M059J (cell line): ENCODE measurements around the gene CAMK2G. TPM values are rescaled to one million over a fixed set of nuclear protein-coding genes. Genes with fewer than 3 reads are reported as not detected.
"Not testable (repeated sequence)": the region's sequence is repeated elsewhere in the genome, so short reads cannot be mapped to it uniquely, and the experiment has no call there.

Source experiments
- DNase-seq: peaks from one replicate; pipeline ENCODE4 v3.0.0-alpha.2; 2012; ENCODE audit warnings: low read depth
- total RNA-seq: library from RNA; depleted of rRNA; stranded (reverse); fragments of >200 nt; shearing (Covaris generic); gene quantifications from 2 replicates; pipeline ENCODE4 v1.2.3, GENCODE V29; 2014

The CAMK2G gene
- total RNA-seq, 1 experiment from 2014 or later: 42.2 TPM

DNA sequence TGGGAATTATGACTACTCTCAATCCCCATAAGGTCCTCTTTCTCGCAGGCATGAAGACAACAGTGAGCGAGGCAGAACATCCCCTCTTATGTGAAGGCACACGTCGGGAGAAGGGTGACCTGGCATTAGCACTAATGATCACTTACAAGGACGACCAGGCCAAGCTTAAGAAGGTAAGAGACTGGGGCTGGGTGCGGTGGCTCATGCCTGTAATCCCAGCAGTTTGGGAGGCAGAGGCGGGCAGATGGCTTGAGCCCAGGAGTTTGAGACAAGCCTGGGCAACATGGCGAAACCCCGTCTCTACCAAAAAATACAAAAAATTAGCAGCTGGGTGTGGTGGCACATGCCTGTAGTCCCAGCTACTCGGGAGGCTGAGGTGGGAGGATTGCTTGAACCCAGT is 78.9 kb downstream of the CAMK2G start:
- DNase-seq: not testable (repeated sequence)

DNA sequence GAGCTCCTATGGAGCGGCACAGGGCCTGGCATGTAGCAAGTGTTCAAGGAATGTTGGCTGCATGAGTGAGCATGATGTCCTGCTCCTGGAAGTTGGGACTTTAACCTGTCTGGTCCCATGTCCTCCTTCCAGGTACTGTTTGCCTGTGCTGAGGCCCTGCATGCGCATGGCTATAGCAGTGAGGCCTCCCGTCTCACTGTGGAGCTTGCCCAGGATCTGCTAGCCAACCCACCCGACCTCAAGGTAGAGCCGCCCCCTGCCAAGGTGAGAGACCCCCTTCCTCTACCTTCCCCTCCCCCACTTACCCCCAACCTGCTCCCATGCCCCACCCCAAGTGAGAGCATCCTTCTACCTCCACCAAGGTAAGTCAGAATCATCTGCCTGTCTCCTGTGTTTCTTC is 80.9 kb downstream of the CAMK2G start:
- no peak for DNase-seq

DNA sequence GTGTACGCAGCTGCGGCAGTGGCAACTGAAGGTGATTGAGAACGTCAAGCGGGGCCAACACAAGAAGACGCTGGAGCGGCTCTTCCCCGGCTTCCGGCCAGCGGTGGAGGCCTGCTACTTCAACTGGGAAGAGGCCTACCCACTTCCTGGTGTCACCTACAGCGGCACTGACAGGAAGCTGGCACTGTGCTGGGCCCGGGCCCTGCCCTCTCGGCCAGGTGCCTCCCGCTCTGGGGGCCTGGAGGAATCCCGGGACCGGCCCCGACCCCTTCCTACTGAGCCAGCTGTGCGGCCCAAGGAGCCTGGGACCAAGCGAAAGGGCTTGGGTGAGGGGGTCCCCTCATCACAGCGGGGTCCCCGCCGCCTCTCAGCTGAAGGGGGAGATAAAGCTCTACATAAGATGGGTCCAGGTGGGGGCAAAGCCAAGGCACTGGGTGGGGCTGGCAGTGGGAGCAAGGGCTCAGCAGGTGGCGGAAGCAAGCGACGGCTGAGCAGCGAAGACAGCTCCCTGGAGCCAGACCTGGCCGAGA is 82.4 kb downstream of the CAMK2G start:
- DNase-seq: no peak

DNA sequence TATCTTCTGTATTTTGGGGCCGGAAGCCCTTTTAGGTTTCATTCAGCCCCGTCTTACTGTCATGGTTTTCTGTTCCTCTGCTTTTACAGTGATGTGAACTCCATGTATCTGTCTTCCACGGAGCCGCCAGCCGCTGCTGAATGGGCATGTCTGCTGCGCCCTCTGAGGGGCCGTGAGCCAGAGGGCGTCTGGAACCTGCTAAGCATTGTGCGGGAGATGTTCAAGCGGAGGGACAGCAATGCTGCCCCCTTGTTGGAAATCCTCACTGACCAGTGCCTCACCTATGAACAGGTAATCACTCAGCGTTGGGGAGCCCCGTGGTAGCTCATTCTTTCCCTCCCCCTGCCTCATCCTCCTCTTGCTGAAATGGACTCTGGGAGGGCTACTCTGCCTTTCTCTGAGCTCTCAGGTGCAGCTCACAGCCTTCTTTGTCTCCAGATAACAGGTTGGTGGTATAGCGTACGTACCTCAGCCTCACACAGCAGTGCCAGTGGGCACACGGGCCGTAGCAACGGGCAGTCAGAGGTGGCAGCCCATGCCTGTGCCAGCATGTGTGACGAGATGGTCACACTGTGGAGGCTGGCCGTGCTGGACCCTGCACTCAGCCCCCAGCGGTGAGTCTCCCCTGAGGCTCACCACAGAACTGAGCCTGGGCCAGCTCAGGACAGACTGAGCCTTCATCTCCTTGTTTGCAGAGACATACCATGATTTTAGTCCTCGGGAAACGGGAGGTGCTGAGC is 83.3 kb downstream of the CAMK2G start:
- no peak for DNase-seq

DNA sequence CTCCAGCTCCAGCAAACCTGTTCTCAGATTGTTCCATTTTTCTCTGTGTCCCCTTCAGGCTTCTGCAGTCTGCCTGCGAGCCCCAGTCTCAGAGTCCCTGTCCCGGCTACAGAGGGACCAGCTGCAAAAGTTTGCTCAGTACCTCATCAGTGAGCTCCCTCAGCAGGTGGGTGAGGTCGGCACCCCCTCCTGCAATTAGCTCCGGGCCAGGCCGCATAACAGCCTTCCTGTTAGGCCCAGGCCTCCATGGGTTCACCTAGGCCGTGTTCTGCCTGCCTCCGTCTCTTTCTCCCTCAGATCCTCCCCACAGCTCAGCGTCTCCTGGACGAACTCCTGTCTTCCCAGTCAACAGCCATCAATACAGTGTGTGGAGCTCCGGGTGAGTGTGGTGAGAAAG is 84.7 kb downstream of the CAMK2G start:
- DNase-seq: no peak

DNA sequence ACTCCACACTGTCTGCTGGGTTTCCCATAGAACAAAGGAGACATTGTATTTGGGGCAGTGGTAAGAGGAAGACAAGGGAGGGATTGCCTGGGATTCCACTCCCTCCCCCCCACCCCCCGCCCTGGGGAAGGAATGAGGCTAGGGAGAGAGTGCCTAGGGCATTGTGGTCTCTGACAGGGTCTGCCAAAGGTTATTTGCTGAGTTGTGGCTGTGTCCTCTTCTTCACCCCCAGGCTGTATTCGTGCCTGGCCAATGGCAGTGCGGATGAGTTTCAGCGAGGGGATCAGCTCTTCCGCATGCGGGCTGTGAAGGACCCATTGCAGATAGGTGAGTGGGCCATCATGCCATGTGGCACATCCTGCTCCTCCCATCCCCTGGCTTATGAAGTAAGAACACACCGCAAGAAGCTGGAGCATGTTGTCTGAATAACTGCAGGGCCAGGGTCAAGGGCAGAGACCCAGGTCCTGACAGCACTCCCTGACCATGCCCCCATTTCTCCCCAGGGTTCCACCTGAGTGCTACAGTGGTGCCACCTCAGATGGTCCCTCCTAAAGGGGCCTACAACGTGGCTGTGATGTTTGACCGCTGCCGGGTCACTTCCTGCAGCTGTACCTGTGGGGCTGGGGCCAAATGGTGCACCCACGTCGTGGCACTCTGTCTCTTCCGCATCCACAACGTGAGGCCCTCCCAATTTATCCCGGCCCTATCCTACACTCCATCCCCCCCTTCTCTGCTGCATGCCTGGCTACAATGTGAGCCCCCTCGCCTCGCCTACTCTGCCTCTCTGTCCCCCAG is 85.3 kb downstream of the CAMK2G start:
- DNase-seq: no peak

DNA sequence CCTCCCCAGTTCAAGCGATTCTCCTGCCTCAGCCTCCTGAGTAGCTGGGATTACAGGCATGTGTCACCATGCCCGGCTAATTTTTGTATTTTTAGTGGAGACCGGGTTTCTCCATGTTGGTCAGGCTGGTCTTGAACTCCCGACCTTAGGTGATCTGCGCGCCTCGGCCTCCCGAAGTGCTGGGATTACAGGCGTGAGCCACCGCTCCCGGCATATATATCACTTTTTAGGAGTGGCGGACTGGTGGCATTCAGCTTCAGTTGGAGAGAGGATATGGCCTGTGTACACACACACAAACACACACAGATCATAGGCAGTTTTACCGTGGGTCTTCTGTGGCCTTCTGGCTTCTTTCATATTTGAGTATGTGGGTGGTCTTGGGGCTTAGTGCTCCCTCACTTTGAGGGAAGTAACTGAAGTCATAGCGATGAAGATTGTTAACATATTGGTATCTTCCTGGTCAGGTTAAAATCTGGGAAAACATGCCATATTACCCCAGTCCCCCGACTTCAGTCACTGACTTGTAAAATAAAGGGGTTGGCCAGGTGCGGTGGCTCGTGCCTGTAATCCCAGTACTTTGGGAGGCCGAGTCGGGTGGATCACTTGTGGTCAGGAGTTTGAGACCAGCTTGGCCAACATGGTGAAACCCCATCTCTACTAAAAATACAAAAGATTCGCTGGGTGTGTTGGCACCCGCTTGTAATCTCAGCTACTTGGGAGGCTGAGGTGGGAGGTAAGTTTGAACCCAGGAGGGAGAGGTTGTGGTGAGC is 87.1 kb downstream of the CAMK2G start:
- DNase-seq: not testable (repeated sequence)

DNA sequence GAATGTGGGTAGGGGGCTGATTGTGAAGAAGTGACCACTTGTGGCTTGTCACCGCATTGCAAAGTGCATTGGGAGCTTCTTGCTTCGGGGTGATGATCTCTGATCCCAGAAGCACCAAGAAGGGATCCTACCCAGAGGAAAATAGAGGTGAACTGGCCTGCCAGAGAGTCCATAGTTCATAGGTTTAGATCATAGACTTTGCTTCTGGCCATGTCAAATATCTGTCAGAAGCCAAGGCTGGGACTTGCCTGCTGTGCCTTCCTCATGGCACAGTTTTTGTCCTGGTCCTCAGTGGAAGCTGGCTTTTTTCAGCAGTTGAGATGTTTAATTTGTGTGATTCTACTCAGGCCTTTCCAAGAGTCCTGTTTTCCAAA is 87.9 kb downstream of the CAMK2G start:
- DNase-seq: no peak

DNA sequence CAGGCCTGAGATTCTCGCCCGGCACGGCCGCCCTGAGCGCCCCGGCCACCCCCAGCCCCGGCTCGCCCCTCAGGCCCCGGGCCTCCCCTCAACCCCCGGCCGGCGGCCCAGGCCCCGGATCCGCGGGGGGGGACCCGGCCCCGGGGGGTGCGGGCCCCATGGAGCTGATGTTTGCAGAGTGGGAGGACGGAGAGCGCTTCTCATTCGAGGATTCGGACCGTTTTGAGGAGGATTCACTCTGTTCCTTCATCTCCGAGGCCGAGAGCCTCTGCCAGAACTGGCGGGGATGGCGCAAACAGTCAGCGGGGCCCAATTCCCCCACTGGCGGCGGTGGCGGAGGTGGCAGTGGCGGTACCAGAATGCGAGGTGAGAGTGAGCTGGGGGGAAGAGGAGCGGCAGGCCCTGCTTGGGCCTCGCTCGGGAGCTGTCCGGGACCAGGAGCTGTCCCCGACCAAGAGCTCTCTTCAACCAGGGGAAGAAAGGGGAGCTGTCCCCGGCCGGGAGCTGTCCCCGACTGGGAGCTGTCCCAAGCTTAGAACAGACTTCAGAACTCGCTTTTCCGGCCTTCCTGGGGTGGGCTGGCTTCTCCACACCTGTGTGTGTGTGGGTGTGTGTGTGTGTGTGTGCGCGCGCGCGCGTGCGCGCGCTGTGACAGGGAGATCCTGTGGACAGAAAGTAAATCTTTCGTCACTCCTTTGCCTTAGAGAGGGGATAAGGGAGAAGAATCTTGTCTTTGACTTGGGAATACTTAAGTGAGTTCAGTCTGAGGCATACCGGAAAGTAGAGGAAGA is 88.4 kb downstream of the CAMK2G start:
- peak; percentile 58 for DNase-seq

DNA sequence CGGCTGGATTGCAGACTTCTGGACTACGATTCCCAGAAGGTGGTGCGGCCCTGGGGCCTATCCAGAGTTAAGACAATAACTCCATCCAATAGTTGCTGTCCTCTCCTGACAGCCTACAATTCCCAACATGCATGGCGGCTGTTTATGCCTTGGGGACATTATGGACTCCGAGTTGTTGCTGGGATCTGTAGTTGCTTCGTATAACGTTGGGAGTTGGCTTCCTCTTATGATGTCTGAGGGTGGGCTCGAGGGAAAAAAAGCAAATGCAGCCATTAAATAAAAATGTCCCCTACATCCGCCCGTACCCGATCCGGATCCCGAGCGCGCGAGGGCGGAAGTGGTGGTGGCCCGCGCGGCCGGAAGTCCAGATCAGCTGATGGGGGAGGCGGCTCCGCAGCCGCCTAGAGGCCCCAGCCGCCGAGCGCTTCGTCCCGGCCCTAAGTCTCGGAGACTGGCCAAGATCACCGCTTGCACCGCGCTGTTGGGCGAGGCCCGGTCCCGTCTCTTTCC is 89.1 kb downstream of the CAMK2G start, which contains the start of gene ZSWIM8:
ZSWIM8 (plus strand) TSS at position 396 of the 510 bp plus-strand sequence. CDS start 273 bp downstream, outside the sequence.
- DNase-seq: peak; percentile 95

DNA sequence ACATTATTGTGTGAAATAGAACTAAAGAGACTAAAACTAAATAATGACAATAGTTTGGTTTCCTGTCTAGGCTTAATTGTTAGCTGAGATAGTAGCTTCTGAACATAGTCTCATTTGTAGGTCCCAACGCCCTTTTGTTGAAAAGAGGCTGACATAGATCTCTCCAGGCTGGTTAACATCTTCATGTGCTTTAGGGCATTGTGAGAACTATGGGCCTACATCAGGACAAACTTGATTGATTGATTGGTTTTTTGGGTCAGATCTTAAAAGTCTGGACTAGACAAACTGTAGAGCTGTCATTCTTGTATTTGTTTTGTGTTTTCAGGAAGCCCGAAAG is 91.6 kb downstream of the CAMK2G start:
- no peak for DNase-seq

DNA sequence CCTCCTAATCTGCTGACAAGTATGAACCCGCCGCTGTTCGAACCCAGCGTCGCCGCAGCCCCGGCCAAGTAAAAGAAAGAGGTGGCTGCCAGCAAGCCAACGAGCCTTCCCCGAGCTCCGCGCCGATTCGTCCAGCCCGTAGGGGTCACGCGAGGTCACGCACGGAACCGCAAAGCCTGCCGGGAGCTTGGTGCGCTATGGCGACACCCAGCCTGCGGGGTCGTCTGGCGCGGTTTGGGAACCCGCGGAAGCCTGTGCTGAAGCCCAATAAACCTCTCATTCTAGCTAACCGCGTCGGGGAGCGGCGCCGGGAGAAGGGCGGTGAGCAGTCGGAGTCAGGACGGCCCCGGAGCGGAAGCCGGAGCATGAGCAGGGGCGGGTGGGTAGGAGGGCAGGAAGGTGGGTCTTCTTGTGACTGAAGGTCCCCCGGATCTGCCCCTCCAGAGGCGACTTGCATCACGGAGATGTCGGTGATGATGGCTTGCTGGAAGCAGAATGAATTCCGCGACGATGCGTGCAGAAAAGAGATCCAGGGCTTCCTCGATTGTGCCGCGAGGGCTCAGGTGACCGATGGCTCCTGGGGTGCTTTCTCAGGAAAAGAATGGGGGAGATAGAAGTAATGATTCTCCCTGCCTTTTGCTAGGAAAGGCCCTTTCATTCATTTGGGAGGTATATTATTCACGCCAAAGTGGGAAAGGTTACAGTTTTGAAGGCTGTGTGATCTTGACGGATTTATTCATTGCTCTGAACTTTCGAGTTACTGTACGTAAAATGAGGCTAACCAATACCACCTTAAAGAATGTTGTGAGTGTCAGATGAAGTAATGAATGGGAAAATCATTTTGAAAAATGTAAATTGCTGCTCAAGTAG is 92.2 kb downstream of the CAMK2G start, which contains the start of gene CHCHD1:
CHCHD1 (plus strand) TSS at position 170 of the 870 bp plus-strand sequence; CDS start at position 198, 28 bp downstream.
- DNase-seq: peak; percentile 82

DNA sequence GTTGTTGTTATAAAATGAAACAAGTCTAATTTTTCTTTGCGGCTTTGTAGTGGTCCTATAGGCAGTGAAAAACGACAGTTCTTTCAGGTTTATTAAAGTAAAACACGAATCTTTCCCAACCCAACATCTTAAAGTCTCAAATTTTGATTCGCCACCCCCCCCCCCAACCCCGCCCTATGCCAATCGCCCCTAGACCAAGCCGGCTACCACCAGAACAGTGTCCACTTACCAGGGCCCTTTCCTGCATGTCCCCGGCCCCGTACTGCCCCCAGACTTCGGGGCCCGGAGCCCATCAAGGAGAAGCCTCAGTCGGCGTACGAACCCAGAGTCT is 92.8 kb downstream of the CAMK2G start:
- DNase-seq: no peak

DNA sequence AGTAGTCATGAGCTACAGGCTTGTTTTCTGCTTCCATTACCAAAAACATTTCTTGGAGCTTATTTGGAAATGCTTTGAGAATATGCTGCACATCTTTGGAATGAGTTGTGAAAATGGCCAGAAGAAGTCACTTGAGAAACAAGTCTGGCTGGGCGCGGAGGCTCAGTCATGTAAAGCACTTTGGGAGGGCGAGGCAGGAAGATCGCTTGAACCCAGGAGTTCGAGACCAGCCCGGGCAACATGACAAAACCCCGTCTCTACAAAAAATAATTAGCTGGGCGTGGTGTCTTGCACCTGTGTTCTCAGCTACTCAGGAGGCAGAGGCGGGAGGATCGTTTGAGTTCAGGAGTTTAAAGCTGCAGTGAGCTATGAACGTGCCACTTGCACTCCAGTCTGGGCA is 93.4 kb downstream of the CAMK2G start:
- no peak for DNase-seq

DNA sequence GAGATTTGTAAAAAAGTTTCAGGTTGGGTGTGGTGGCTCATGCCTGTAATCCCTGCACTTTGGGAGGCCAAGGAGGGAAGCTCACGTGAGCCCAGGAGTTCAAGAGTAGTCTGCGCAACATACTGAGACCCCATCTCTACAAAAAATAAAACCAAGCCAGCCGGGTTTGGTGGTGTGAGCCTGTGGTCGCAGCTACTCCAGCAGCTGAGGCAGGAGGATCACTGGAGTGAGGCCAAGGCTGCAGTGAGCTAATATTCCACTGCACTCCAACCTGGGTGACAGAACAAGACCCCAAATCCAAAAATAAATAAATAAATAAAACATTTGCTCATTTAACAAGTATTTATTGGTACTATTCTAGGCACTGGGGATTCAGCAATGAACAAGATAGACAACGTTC is 94.1 kb downstream of the CAMK2G start:
- no peak for DNase-seq

DNA sequence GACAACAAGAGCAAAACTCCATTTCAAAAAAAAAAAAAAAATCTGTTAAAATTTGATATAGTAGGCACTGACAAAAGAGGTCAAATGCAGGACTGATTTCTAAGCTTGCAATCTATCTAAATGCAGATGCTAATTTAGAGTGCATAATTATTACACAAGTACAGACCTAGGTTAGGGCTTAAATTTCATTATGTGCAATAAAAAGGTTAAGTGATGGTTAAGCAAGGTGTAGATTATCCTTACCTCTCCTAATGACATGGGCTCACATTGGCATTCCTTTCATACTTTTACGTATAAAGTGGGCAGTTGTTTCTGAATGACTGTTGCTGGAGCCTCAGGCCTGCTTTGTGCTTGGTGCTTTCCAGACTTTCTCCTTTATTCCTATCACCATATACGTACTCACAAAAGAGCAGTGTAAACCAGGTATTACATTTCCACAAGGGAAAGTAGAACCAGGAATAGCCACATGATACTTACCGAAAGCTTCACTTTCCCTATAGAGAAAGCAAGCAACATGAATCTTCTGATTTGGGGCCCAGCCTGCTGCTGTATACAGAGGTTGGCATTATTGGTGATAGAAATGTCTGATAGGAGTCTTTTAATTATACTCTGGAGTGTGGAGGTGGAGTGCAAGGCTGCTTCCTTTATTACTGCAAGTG is 94.7 kb downstream of the CAMK2G start:
- DNase-seq: no peak

DNA sequence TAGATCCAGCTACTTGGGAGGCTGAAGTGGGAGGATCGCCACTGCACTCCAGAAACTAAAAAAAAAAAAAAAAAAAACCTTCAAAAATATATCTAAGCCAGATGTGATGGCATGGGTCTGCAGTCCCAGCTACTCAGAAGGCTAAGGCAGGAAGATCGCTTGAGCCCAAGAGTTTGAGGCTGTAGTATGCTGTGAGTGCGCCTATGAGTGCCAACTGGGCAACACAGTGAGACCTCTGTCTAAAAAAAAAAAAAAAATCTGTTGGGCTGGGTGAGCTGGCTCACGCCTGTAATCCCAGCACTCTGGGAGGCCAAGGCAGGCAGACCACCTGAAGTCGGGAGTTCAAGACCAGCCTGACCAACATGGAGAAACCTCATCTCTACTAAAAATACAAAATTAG is 95.3 kb downstream of the CAMK2G start:
- no peak for DNase-seq

DNA sequence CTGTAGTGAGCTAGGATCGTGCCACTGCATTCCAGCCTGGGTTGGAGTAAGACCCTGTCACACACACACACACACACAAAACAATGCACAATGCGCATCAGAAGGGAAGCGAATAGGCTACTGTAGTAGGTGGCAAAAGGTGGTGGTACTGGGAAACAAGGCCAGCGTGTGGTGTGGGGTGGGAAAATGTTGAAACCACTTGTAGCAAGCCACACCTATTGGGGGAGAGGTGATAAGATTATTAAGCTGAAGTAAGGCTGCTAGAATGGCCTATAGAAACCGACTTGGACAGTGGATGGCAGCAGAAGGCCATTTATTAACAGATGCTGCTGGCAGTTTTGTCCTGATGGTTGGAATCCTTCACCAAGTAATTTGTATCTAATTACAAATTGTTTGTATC is 99.7 kb downstream of the CAMK2G start:
- peak; percentile 54 for DNase-seq

DNA sequence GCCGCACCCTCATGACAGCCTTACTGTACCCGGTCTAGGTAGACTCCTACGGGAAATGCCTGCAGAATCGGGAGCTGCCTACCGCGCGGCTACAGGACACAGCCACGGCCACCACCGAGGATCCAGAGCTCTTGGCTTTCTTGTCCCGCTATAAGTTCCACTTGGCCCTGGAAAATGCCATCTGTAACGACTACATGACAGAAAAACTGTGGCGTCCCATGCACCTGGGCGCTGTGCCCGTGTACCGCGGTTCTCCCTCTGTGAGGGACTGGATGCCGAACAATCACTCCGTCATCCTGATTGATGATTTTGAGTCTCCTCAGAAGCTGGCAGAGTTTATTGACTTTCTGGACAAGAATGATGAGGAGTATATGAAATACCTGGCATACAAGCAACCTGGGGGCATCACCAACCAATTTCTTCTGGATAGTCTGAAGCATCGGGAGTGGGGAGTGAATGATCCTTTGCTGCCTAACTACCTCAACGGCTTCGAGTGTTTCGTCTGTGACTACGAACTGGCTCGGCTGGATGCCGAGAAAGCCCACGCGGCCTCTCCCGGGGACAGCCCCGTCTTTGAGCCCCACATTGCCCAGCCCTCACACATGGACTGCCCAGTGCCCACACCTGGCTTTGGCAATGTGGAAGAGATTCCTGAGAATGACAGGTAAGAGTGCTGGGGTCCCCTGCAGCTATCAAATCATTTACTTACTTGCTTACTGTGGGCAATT is 101.0 kb downstream of the CAMK2G start:
- DNase-seq: no peak
